Mesenchymal stem cell (in vitro differentiated cells and primary cell): Measurements from ENCODE around the gene MAGEA6.

Experiments
- DNase-seq: peaks from one replicate; pipeline ENCODE4 v3.0.0-alpha.2; 2013
- H2AFZ ChIP-seq: one replicate; pipeline ENCODE4 v1.6.1; 2013; ENCODE audit warnings: low read depth, mild to moderate bottlenecking, control low read depth, inconsistent platforms, low read length, moderate library complexity
- H2AK5ac ChIP-seq: 2 replicates; pipeline ENCODE4 v1.6.1; 2013; ENCODE audit warnings: low read length, moderate library complexity, mild to moderate bottlenecking, inconsistent platforms; ENCODE audit not compliant: severe bottlenecking
- H2BK120ac ChIP-seq: one replicate; pipeline ENCODE4 v1.6.1; 2013; ENCODE audit warnings: low read depth, mild to moderate bottlenecking, inconsistent platforms, low read length, moderate library complexity
- H2BK12ac ChIP-seq, 2 experiments: one replicate each; pipeline ENCODE4 v1.6.1; 2013; ENCODE audit warnings: inconsistent platforms in 2 of 2, low read length in 2 of 2, mild to moderate bottlenecking in 2 of 2, moderate library complexity in 2 of 2, control low read depth in 1 of 2
- H2BK15ac ChIP-seq: one replicate; pipeline ENCODE4 v1.6.1; 2013; ENCODE audit warnings: mild to moderate bottlenecking, low read depth, inconsistent platforms; ENCODE audit not compliant: poor library complexity, severe bottlenecking
- H2BK5ac ChIP-seq: 2 replicates; pipeline ENCODE4 v1.6.1; 2013; ENCODE audit warnings: low read depth, mild to moderate bottlenecking, low read length, control low read depth, inconsistent platforms; ENCODE audit not compliant: poor library complexity, severe bottlenecking
- H3K14ac ChIP-seq, 2 experiments: one replicate each; pipeline ENCODE4 v1.6.1; 2013; ENCODE audit warnings: inconsistent platforms in 2 of 2, low read length in 2 of 2, control low read depth in 1 of 2, mild to moderate bottlenecking in 1 of 2, moderate library complexity in 1 of 2
- H3K18ac ChIP-seq, 2 experiments: one replicate each; pipeline ENCODE4 v1.6.1; 2013; ENCODE audit warnings: inconsistent platforms in 2 of 2, low read length in 2 of 2, control low read depth in 1 of 2, low read depth in 1 of 2, mild to moderate bottlenecking in 1 of 2
- H3K23ac ChIP-seq, 2 experiments: one replicate each; pipeline ENCODE4 v1.6.1; 2013; ENCODE audit warnings: inconsistent platforms in 2 of 2, low read length in 2 of 2, mild to moderate bottlenecking in 2 of 2, moderate library complexity in 2 of 2, control low read depth in 1 of 2
- H3K27ac ChIP-seq: 2 replicates; pipeline ENCODE4 v1.5.1; 2013; ENCODE audit warnings: mild to moderate bottlenecking, moderate library complexity, low read length, control low read depth, inconsistent platforms; ENCODE audit not compliant: poor library complexity, severe bottlenecking
- H3K27me3 ChIP-seq, 2 experiments: 2 replicates each; pipeline versions ENCODE4 v1.6.1 to v1.7.0; 2013; ENCODE audit warnings: low read length in 2 of 2, mild to moderate bottlenecking in 2 of 2, moderate library complexity in 2 of 2, control low read depth in 1 of 2, inconsistent platforms in 1 of 2; ENCODE audit not compliant: control insufficient read depth in 1 of 2, insufficient read depth in 1 of 2
- H3K36me3 ChIP-seq, 2 experiments: 2 replicates each; pipeline versions ENCODE4 v1.6.1 to v1.7.0; 2013; ENCODE audit warnings: low read length in 2 of 2, control low read depth in 1 of 2, inconsistent platforms in 1 of 2, low read depth in 1 of 2, mild to moderate bottlenecking in 1 of 2; ENCODE audit not compliant: insufficient read depth in 2 of 2, control insufficient read depth in 1 of 2
- H3K4ac ChIP-seq, 2 experiments: one replicate each; pipeline ENCODE4 v1.6.1; 2013; ENCODE audit warnings: inconsistent platforms in 2 of 2, low read length in 2 of 2, mild to moderate bottlenecking in 2 of 2, moderate library complexity in 2 of 2, control low read depth in 1 of 2, low read depth in 1 of 2
- H3K4me1 ChIP-seq: 2 replicates; pipeline ENCODE4 v1.6.1; 2013; ENCODE audit warnings: low read depth, low read length, control low read depth; ENCODE audit not compliant: control insufficient read depth, insufficient read depth
- H3K4me2 ChIP-seq: 2 replicates; pipeline ENCODE4 v1.6.1; 2013; ENCODE audit warnings: low read length, mild to moderate bottlenecking, inconsistent platforms; ENCODE audit not compliant: poor library complexity, severe bottlenecking
- H3K4me3 ChIP-seq, 2 experiments: 2 replicates each; pipeline versions ENCODE4 v1.5.1 to v1.7.0; 2013; ENCODE audit warnings: low read length in 2 of 2, mild to moderate bottlenecking in 2 of 2, control low read depth in 1 of 2, low read depth in 1 of 2; ENCODE audit not compliant: insufficient read depth in 1 of 2
- H3K79me1 ChIP-seq: replicated peaks from 2 replicates; pipeline ENCODE4 v1.6.1; 2013; ENCODE audit warnings: mild to moderate bottlenecking, control low read depth, low read length, inconsistent platforms; ENCODE audit not compliant: poor library complexity, severe bottlenecking
- H3K9ac ChIP-seq: 2 replicates; pipeline ENCODE4 v1.7.0; 2013; ENCODE audit warnings: mild to moderate bottlenecking, low read length, moderate library complexity
- H3K9me3 ChIP-seq: 2 replicates; pipeline ENCODE4 v1.7.0; 2013; ENCODE audit warnings: mild to moderate bottlenecking, low read length; ENCODE audit not compliant: control insufficient read depth
- H4K8ac ChIP-seq: one replicate; pipeline ENCODE4 v1.6.1; 2013; ENCODE audit warnings: inconsistent platforms, mild to moderate bottlenecking, low read length, moderate library complexity
- H4K91ac ChIP-seq: one replicate; pipeline ENCODE4 v1.6.1; 2013; ENCODE audit warnings: mild to moderate bottlenecking, low read length, inconsistent platforms
- WGBS: methylation state at CpG from one replicate; pipeline ENCODE4 v1.1.7; 2013; ENCODE audit warnings: mixed read lengths; 5-methylcytosine and 5-hydroxymethylcytosine counted together

The MAGEA6 gene

DNA sequence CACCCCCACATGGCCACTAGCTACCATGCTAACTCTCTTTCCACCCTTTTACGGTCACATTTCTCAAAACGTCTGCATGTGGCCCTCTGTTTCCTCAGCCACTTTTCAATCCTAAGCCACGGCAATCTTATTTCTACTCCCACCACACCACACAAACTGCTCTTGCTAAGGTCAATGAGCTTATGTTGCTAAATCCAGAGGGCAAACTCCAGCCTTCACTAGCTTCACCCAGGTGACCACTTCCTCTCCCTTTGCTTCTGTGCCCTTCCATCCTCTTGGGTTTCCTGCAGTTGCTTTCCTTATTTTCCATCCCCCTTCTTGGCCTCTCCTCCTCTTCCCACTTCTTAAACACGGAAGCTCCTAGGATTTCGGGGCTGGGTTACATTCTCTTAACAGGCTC is 44.6 kb upstream of the MAGEA6 start:
- Histone ChIP-seq H3K4me1 (no peaks in the 10 kb centered on the region), H3K4ac (no peak overlapping the region), H3K9me3 (no peaks in the 10 kb centered on the region), H3K27ac (no peak overlapping the region), H2AFZ (no peak overlapping the region), H2AK5ac (no peak overlapping the region), H2BK15ac (no peak overlapping the region), H3K14ac (no peak overlapping the region), H3K18ac (no peak overlapping the region), H3K27me3 (peaks cover 0 to 44% of the 10 kb centered on the region in 2 experiments), H2BK120ac (no peak overlapping the region), H2BK12ac (no peak overlapping the region), H3K36me3 (no peaks in the 10 kb centered on the region), H2BK5ac (no peak overlapping the region), H4K91ac (no peak overlapping the region), H4K8ac (no peak overlapping the region), H3K23ac (no peak overlapping the region), H3K9ac (no peak overlapping the region), H3K79me1 (no peaks in the 10 kb centered on the region), H3K4me3 (no peak overlapping the region), H3K4me2 (no peak overlapping the region)
- WGBS: 82% methylated on average over 5 of the region's 5 CpGs
- no peak for DNase-seq

- WGBS: 21% methylated on average over 4 of the region's 5 CpGs
- Histone ChIP-seq H2BK15ac (no peak overlapping the region), H2BK12ac (no peak overlapping the region), H2AFZ (no peak overlapping the region), H3K9me3 (no peaks in the 10 kb centered on the region), H3K14ac (no peak overlapping the region), H3K27me3 (peaks cover 0 to 47% of the 10 kb centered on the region in 2 experiments), H2BK120ac (no peak overlapping the region), H2AK5ac (no peak overlapping the region), H4K8ac (no peak overlapping the region), H3K79me1 (no peaks in the 10 kb centered on the region), H3K4me1 (no peaks in the 10 kb centered on the region), H3K4me2 (no peak overlapping the region), H3K18ac (no peak overlapping the region), H2BK5ac (no peak overlapping the region), H3K27ac (no peak overlapping the region), H4K91ac (no peak overlapping the region), H3K4me3 (no peak overlapping the region), H3K9ac (no peak overlapping the region), H3K4ac (no peak overlapping the region), H3K36me3 (no peaks in the 10 kb centered on the region), H3K23ac (no peak overlapping the region)
- no peak for DNase-seq
These were observed 43.7 kb upstream of the MAGEA6 start for GRCh38 chrX:152813206-152813605.

- DNase-seq: no peak
- Histone ChIP-seq H3K36me3 (no peaks in the 10 kb centered on the region), H3K4me3 (no peak overlapping the region), H2AK5ac (no peak overlapping the region), H4K91ac (no peak overlapping the region), H3K27ac (no peak overlapping the region), H3K4me2 (no peak overlapping the region), H3K9me3 (no peaks in the 10 kb centered on the region), H2BK120ac (no peak overlapping the region), H4K8ac (no peak overlapping the region), H2AFZ (no peak overlapping the region), H3K14ac (no peak overlapping the region), H3K79me1 (no peaks in the 10 kb centered on the region), H3K23ac (no peak overlapping the region), H2BK15ac (no peak overlapping the region), H3K9ac (no peak overlapping the region), H2BK5ac (no peak overlapping the region), H3K18ac (no peak overlapping the region), H3K4ac (no peak overlapping the region), H3K4me1 (no peaks in the 10 kb centered on the region), H2BK12ac (no peak overlapping the region), H3K27me3 (peaks cover 0 to 59% of the 10 kb centered on the region in 2 experiments)
- WGBS: 54% methylated on average over 3 of the region's 4 CpGs
These were observed 40.9 kb upstream of the MAGEA6 start for GRCh38 chrX:152810403-152810802.

DNA sequence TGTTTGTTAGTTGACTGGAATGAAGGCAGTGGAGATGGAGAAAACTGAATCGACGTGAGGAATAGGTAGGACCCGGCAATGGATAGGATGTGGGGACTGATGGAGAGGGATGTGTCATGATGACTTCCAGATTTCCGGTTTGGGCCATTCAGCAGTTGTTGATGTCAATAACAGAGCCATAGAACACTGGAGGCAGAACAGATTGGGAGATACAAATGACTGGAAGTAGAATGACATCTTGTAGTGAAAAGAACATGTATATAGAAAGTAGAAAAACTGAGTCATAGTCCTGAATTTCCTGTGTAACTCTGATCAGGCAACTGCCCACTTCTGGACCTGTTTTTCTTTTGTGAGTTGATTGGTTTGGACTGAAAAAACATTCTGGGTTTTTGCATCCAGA is 36.5 kb upstream of the MAGEA6 start:
- Histone ChIP-seq H4K8ac (no peak overlapping the region), H3K27ac (no peak overlapping the region), H3K4ac (no peak overlapping the region), H3K23ac (no peak overlapping the region), H3K9me3 (no peaks in the 10 kb centered on the region), H2BK15ac (no peak overlapping the region), H3K9ac (no peak overlapping the region), H3K79me1 (no peaks in the 10 kb centered on the region), H3K36me3 (no peaks in the 10 kb centered on the region), H2BK5ac (no peak overlapping the region), H4K91ac (no peak overlapping the region), H3K4me2 (no peak overlapping the region), H2AK5ac (no peak overlapping the region), H2BK120ac (no peak overlapping the region), H2AFZ (no peak overlapping the region), H2BK12ac (no peak overlapping the region), H3K14ac (no peak overlapping the region), H3K18ac (no peak overlapping the region), H3K27me3 (peaks cover 0 to 50% of the 10 kb centered on the region in 2 experiments), H3K4me1 (no peaks in the 10 kb centered on the region), H3K4me3 (no peak overlapping the region)
- 81% methylated on average over 4 of the region's 4 CpGs for WGBS
- no peak for DNase-seq
